Keratinocyte (primary cell): ENCODE measurements around the gene SASH1. TPM values are rescaled to one million over a fixed set of nuclear protein-coding genes. Genes with fewer than 3 reads are reported as not detected.

Experiments used
- DNase-seq: peaks from one replicate; pipeline ENCODE4 v3.0.0-alpha.2; 2011; ENCODE audit warnings: low read depth, missing footprints, low spot score
- FAIRE-seq: peaks from 2 replicates; lab custom pipeline; 2011; peaks lifted over from hg19 to GRCh38; lab: Jason Lieb, UNC
- H2AFZ ChIP-seq: 2 replicates; pipeline ENCODE4 v1.6.0; 2012; ENCODE audit warnings: low read length, control low read depth, inconsistent platforms; ENCODE audit not compliant: control insufficient read depth
- H3K27ac ChIP-seq: 2 replicates; pipeline ENCODE4 v1.5.1; 2011; ENCODE audit warnings: low read length; ENCODE audit not compliant: control insufficient read depth, insufficient read depth
- H3K27me3 ChIP-seq: 3 replicates; pipeline ENCODE4 v1.6.0; 2011; ENCODE audit warnings: low read length; ENCODE audit not compliant: control insufficient read depth, insufficient read depth; ENCODE audit errors: extremely low read depth
- H3K36me3 ChIP-seq, 2 experiments: 2 replicates in 1 of 2; 3 replicates in 1 of 2; pipeline ENCODE4 v1.5.1; 2011; ENCODE audit warnings: low read length in 2 of 2, mild to moderate bottlenecking in 1 of 2; ENCODE audit not compliant: control insufficient read depth in 2 of 2, insufficient read depth in 2 of 2; ENCODE audit errors: extremely low read depth in 1 of 2
- H3K4me1 ChIP-seq: 3 replicates; pipeline ENCODE4 v1.5.1; 2011; ENCODE audit warnings: low read length; ENCODE audit not compliant: control insufficient read depth, insufficient read depth; ENCODE audit errors: extremely low read depth
- H3K4me2 ChIP-seq: 3 replicates; pipeline ENCODE4 v1.6.0; 2011; ENCODE audit warnings: low read depth, low read length; ENCODE audit not compliant: control insufficient read depth, insufficient read depth; ENCODE audit errors: extremely low read depth
- H3K4me3 ChIP-seq, 3 experiments: fragments of 200-600 bp in 1 of 3; sonication (generic) in 1 of 3; 2 replicates in 2 of 3; 3 replicates in 1 of 3; pipeline ENCODE4 v1.5.1; 2011 to 2016; ENCODE audit warnings: low read length in 3 of 3, mild to moderate bottlenecking in 3 of 3, control low read depth in 2 of 3, inconsistent platforms in 1 of 3, low read depth in 1 of 3, mixed read lengths in 1 of 3, mixed run types in 1 of 3, moderate library complexity in 1 of 3; ENCODE audit not compliant: control insufficient read depth in 2 of 3, insufficient read depth in 2 of 3; ENCODE audit errors: extremely low read depth in 1 of 3
- H3K79me2 ChIP-seq: 2 replicates; pipeline ENCODE4 v1.6.0; 2012; ENCODE audit warnings: low read length; ENCODE audit not compliant: control insufficient read depth, insufficient read depth
- H3K9ac ChIP-seq: 3 replicates; pipeline ENCODE4 v1.6.0; 2011; ENCODE audit warnings: low read length; ENCODE audit not compliant: control insufficient read depth, insufficient read depth; ENCODE audit errors: extremely low read depth
- H3K9me1 ChIP-seq: 3 replicates; pipeline ENCODE4 v1.6.0; 2011; ENCODE audit warnings: low read length; ENCODE audit not compliant: control insufficient read depth, insufficient read depth; ENCODE audit errors: extremely low read depth
- H3K9me3 ChIP-seq: 2 replicates; pipeline ENCODE4 v1.5.1; 2012; ENCODE audit warnings: low read depth, low read length; ENCODE audit not compliant: control insufficient read depth
- H4K20me1 ChIP-seq: 3 replicates; pipeline ENCODE4 v1.6.0; 2011; ENCODE audit warnings: low read length; ENCODE audit not compliant: control insufficient read depth, insufficient read depth; ENCODE audit errors: extremely low read depth
- EZH2 ChIP-seq: IDR thresholded peaks from one replicate; pipeline ENCODE4 v1.6.1; 2012; ENCODE audit warnings: inconsistent platforms, mild to moderate bottlenecking, low read length, moderate library complexity
- dilution Hi-C: fragments of 300-500 bp; cut with MboI; formaldehyde crosslinking; loops from one replicate; pipeline ENCODE4 v1.7.0; 2020; ENCODE audit warnings: low sequenced_read_pairs; ENCODE audit not compliant: extremely low pct_ligation_motif_present
- polyA plus RNA-seq, 5 experiments: library from polyadenylated mRNA; depleted of rRNA in 3 of 5; stranded (reverse) in 3 of 5; stranded (forward) in 1 of 5; unstranded in 1 of 5; fragments of >200 nt; gene quantifications; 1 replicate in 1 of 5; 2 replicates in 3 of 5; 3 replicates in 1 of 5; pipeline versions ENCODE4 v1.2.1 to v1.2.3, GENCODE V29; 2011 to 2012; ENCODE audit warnings: missing spikeins in 2 of 5, low read depth in 1 of 5, low replicate concordance in 1 of 5
- TF ChIP-seq, protein P1 (sequence below), 3 experiments: IDR thresholded peaks in 1 of 3; conservative IDR thresholded peaks in 1 of 3; optimal IDR thresholded peaks in 1 of 3; 2 replicates in 2 of 3; 3 replicates in 1 of 3; pipeline versions ENCODE3 to v1.5.1; 2011; ENCODE audit warnings: low read length in 3 of 3, mild to moderate bottlenecking in 3 of 3, moderate library complexity in 2 of 3, control low read depth in 1 of 3, inconsistent platforms in 1 of 3; ENCODE audit not compliant: insufficient read depth in 2 of 3; ENCODE audit errors: extremely low read depth in 1 of 3

SASH1 gene
- polyA plus RNA-seq, 1 donor (not counting 4 experiments of a cell fraction or from before 2014, with no cell fraction given): 4.4 TPM

DNA sequence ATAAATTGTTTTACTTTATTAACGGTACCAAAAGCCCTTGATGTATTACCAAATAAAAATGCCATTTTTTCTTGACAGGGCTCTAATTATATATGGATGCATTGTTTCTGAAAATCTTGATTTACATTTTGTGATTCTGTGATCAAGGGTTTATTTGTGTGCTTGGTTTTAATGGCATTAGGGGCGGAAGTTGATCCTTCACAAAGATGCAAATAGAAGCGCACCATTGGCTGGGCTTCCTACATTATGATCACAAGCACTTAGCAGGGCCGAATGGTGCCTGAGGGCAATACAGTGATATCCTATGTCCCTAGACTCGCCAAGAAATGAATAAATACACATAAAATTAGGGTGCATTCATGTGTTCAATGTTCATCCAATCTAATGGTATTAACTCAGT, 231.3 kb downstream of the SASH1 start:
- H3K36me3 ChIP-seq: no peaks in the 10 kb centered on the region
- H3K27me3 ChIP-seq: peaks cover 18% of the 10 kb centered on the region
- no peak for TF ChIP-seq EZH2
- TF ChIP-seq, protein P1, sequence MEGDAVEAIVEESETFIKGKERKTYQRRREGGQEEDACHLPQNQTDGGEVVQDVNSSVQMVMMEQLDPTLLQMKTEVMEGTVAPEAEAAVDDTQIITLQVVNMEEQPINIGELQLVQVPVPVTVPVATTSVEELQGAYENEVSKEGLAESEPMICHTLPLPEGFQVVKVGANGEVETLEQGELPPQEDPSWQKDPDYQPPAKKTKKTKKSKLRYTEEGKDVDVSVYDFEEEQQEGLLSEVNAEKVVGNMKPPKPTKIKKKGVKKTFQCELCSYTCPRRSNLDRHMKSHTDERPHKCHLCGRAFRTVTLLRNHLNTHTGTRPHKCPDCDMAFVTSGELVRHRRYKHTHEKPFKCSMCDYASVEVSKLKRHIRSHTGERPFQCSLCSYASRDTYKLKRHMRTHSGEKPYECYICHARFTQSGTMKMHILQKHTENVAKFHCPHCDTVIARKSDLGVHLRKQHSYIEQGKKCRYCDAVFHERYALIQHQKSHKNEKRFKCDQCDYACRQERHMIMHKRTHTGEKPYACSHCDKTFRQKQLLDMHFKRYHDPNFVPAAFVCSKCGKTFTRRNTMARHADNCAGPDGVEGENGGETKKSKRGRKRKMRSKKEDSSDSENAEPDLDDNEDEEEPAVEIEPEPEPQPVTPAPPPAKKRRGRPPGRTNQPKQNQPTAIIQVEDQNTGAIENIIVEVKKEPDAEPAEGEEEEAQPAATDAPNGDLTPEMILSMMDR (optimal IDR thresholded peaks at IDR 0.05 in 1 of 3, IDR thresholded peaks at IDR 0.05 in 1 of 3, conservative IDR thresholded peaks at IDR 0.05 in 1 of 3; ENCODE audit: extremely low read depth in 1 of 3, insufficient read depth in 2 of 3, low read length in 3 of 3): no peak
- H3K9ac ChIP-seq: no peak overlapping the region
- H3K9me1 ChIP-seq: no peaks in the 10 kb centered on the region
- DNase-seq: no peak
- no peak overlapping the region for H2AFZ ChIP-seq
- H3K79me2 ChIP-seq: no peaks in the 10 kb centered on the region
- no peak overlapping the region for H3K27ac ChIP-seq
- no peaks in the 10 kb centered on the region for H3K4me1 ChIP-seq
- H3K9me3 ChIP-seq: no peaks in the 10 kb centered on the region
- dilution Hi-C loops: no loop called here
- H3K4me3 ChIP-seq: no peak overlapping the region
- no peaks in the 10 kb centered on the region for H4K20me1 ChIP-seq
- no peak overlapping the region for H3K4me2 ChIP-seq
- no peak for FAIRE-seq

DNA sequence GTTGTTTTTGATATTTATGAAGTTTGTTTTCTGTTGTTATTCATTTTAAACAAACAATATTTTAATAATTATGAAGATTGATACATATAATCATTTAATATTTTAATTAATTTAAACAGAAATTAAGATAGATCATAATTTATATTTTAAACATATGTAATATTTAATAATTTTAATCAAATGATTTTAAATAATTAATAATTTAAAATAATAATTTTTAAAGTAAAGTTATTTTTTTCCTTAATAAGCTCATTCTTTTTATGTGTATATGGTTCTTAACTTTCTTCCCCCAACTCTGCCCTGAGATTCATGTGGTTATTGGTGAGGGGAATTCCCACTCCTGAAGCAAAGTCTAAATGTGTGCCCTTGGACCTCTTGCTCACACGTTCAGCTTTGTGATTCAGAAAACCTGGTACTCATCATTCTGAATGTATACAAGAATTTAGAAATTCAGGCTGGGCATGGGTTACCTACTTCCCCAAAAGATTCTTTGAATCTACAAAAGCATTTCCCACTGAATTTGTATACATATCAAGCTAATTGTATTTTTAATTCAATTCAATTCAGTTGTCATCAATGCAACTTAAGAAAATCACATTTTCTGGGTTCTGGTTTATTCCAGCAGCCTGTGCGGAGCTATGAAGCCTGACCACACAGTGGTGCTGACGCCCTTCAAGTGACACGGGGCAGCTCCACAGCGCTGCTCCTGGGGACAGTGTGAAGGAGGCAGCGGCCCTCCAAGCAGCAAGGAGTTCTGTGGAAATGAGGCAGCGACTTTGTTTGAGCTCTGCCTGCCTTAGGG, 235.2 kb downstream of the SASH1 start:
- Histone ChIP-seq H4K20me1 (no peaks in the 10 kb centered on the region), H3K27ac (no peak overlapping the region), H3K9ac (no peak overlapping the region), H3K4me1 (no peaks in the 10 kb centered on the region), H3K36me3 (no peaks in the 10 kb centered on the region), H3K4me3 (no peak overlapping the region), H2AFZ (no peak overlapping the region), H3K27me3 (peaks cover 12% of the 10 kb centered on the region), H3K9me1 (no peaks in the 10 kb centered on the region), H3K79me2 (no peaks in the 10 kb centered on the region), H3K9me3 (no peaks in the 10 kb centered on the region), H3K4me2 (no peak overlapping the region)
- FAIRE-seq: no peak
- TF ChIP-seq, protein P1 (optimal IDR thresholded peaks at IDR 0.05 in 1 of 3, IDR thresholded peaks at IDR 0.05 in 1 of 3, conservative IDR thresholded peaks at IDR 0.05 in 1 of 3; ENCODE audit: extremely low read depth in 1 of 3, insufficient read depth in 2 of 3, low read length in 3 of 3): peak; percentile 72 to 92 (median 80)
- no peak for TF ChIP-seq EZH2
- dilution Hi-C loops: no loop called here
- DNase-seq: no peak
